Activated gamma-delta T cell treated with anti-CD3 and anti-CD28 coated beads, Interleukin-2, amount 50 U/mL, for 16 hours (primary cell): ENCODE results near the gene MAST4.
A peak's percentile ranks its signal among the peaks of the same experiment; 100 is the strongest.

ENCODE experiments used
- DNase-seq: peaks from one replicate; pipeline ENCODE4 v3.0.0-alpha.2; 2020; ENCODE audit warnings: low read depth

MAST4 gene

GRCh38 chr5:67190861-67191260 is 594.7 kb downstream of the MAST4 start:
- DNase-seq, result no peak

GRCh38 chr5:67192719-67193438 is 596.7 kb downstream of the MAST4 start:
- DNase-seq, result no peak

- no peak for DNase-seq
These were observed 597.2 kb downstream of the MAST4 start for GRCh38 chr5:67193439-67193807.

- no peak for DNase-seq
These were observed 598.0 kb downstream of the MAST4 start for GRCh38 chr5:67194166-67194565.

GRCh38 chr5:67195406-67196275 is 599.4 kb downstream of the MAST4 start:
- DNase-seq, result no peak

- DNase-seq, result no peak
These were observed 600.4 kb downstream of the MAST4 start, which contains the start of gene CD180 for GRCh38 chr5:67196537-67197059. CD180 (minus strand) TSS chr5:67196799; CDS start chr5:67196641, 158 bp downstream.

- DNase-seq, result no peak
These were observed 601.3 kb downstream of the MAST4 start for GRCh38 chr5:67197536-67197935.

GRCh38 chr5:67198917-67199316 is 602.7 kb downstream of the MAST4 start:
- DNase-seq, result no peak

GRCh38 chr5:67199859-67200258 is 603.7 kb downstream of the MAST4 start:
- DNase-seq, result no peak

GRCh38 chr5:67200809-67201562 is 604.8 kb downstream of the MAST4 start:
- DNase-seq, result no peak

- no peak for DNase-seq
These were observed 605.8 kb downstream of the MAST4 start for GRCh38 chr5:67201897-67202549.

- DNase-seq, result no peak
These were observed 606.6 kb downstream of the MAST4 start for GRCh38 chr5:67202828-67203227.

- no peak for DNase-seq
These were observed 607.5 kb downstream of the MAST4 start for GRCh38 chr5:67203701-67204074.

- no peak for DNase-seq
These were observed 608.6 kb downstream of the MAST4 start for GRCh38 chr5:67204821-67205220.

GRCh38 chr5:67205981-67206380 is 609.8 kb downstream of the MAST4 start:
- no peak for DNase-seq

GRCh38 chr5:67206461-67206860 is 610.3 kb downstream of the MAST4 start:
- no peak for DNase-seq

- DNase-seq, result peak; percentile 46
These were observed 610.7 kb downstream of the MAST4 start for GRCh38 chr5:67206929-67207328.

GRCh38 chr5:67208403-67208802 is 612.2 kb downstream of the MAST4 start:
- DNase-seq, result no peak

GRCh38 chr5:67209141-67209771 is 613.1 kb downstream of the MAST4 start:
- peak; percentile 39 for DNase-seq

GRCh38 chr5:67211926-67212325 is 615.7 kb downstream of the MAST4 start:
- DNase-seq, result no peak

- no peak for DNase-seq
These were observed 617.8 kb downstream of the MAST4 start for GRCh38 chr5:67214036-67214435.
